Measurements from ENCODE around the gene ZNF682. TPM values are rescaled to one million over a fixed set of nuclear protein-coding genes. Genes with fewer than 3 reads are reported as not detected.
"Not testable (repeated sequence)": the region's sequence is repeated elsewhere in the genome, so short reads cannot be mapped to it uniquely, and the experiment has no call there.

ZNF682 gene
- total and polyA plus RNA-seq, 12 donors: 0.14 to 36.0 (median 3.5) TPM

GRCh38 chr19:20067943-20068342, 28.6 kb upstream of the ZNF682 start:
- 9 to 21% (median 13%) methylated on average over 9 of the region's 9 CpGs for WGBS, 4 donors
- intact Hi-C loops (cut with DNase I): no loop called here
- TF ChIP-seq POLR2A (IDR thresholded peaks at IDR 0.05): no peak
- no peak for TF ChIP-seq CTCF (IDR thresholded peaks at IDR 0.05)

GRCh38 chr19:20066861-20067260, 27.6 kb upstream of the ZNF682 start:
- DNase-seq: no peak
- Histone ChIP-seq H3K36me3 (replicated peaks in 1 of 2) (no peaks in the 10 kb centered on the region), H3K4me3 (no peak overlapping the region), H3K4me1 (replicated peaks in 1 of 2) (no peaks in the 10 kb centered on the region), H3K27me3 (no peaks in the 10 kb centered on the region), H3K27ac (no peak overlapping the region), H3K9me3 (replicated peaks in 1 of 3) (no peaks in the 10 kb centered on the region)
- WGBS, 4 donors: 50 to 66% (median 57%) methylated on average over 3 of the region's 3 CpGs
- no peak for TF ChIP-seq CTCF (IDR thresholded peaks at IDR 0.05)
- no peak for TF ChIP-seq POLR2A (IDR thresholded peaks at IDR 0.05)
- intact Hi-C loops (cut with DNase I): no loop called here

More at GRCh38 chr19:20067943-20068342, 28.6 kb upstream of the ZNF682 start:
- Histone ChIP-seq H3K4me1 (replicated peaks in 1 of 2) (no peaks in the 10 kb centered on the region), H3K27me3 (no peaks in the 10 kb centered on the region), H3K4me3 (no peak overlapping the region), H3K36me3 (replicated peaks in 1 of 2) (no peaks in the 10 kb centered on the region), H3K9me3 (replicated peaks in 1 of 3) (no peaks in the 10 kb centered on the region), H3K27ac (no peak overlapping the region)
- no peak for DNase-seq

GRCh38 chr19:20060282-20060681, 21.0 kb upstream of the ZNF682 start:
- no peak for TF ChIP-seq CTCF (IDR thresholded peaks at IDR 0.05)
- TF ChIP-seq POLR2A (IDR thresholded peaks at IDR 0.05): no peak
- Histone ChIP-seq H3K27ac (no peak overlapping the region), H3K27me3 (no peaks in the 10 kb centered on the region), H3K4me1 (replicated peaks in 1 of 2) (no peaks in the 10 kb centered on the region), H3K4me3 (no peak overlapping the region), H3K9me3 (replicated peaks in 1 of 3) (no peaks in the 10 kb centered on the region), H3K36me3 (replicated peaks in 1 of 2) (no peaks in the 10 kb centered on the region)
- 55 to 72% (median 58%) methylated on average over 1 of the region's 1 CpG for WGBS, 4 donors
- no peak for DNase-seq
- intact Hi-C loops (cut with DNase I): no loop called here

- H3K4me3 ChIP-seq; H3K4me1 ChIP-seq (replicated peaks in 1 of 2); H3K9me3 ChIP-seq (replicated peaks in 1 of 3); H3K27ac ChIP-seq; DNase-seq; H3K27me3 ChIP-seq; intact Hi-C loops (cut with DNase I); H3K36me3 ChIP-seq (replicated peaks in 1 of 2): not testable (repeated sequence)
Measured at GRCh38 chr19:20058738-20059137, 19.4 kb upstream of the ZNF682 start.
